Dermis blood vessel endothelial cell (primary cell): ENCODE data around the gene SERINC2. TPM values are rescaled to one million over a fixed set of nuclear protein-coding genes. Genes with fewer than 3 reads are reported as not detected.
"Not testable (repeated sequence)": the region's sequence is repeated elsewhere in the genome, so short reads cannot be mapped to it uniquely, and the experiment has no call there.

Experiments used
- DNase-seq: peaks from one replicate; pipeline ENCODE4 v3.0.0; 2010
- total RNA-seq: library from RNA; depleted of rRNA; stranded (reverse); fragments of >200 nt; gene quantifications from 2 replicates; pipeline ENCODE4 v1.2.3, GENCODE V29; 2014

The SERINC2 gene
- total RNA-seq, 1 donor from 2014 or later, result 4.8 TPM

DNA sequence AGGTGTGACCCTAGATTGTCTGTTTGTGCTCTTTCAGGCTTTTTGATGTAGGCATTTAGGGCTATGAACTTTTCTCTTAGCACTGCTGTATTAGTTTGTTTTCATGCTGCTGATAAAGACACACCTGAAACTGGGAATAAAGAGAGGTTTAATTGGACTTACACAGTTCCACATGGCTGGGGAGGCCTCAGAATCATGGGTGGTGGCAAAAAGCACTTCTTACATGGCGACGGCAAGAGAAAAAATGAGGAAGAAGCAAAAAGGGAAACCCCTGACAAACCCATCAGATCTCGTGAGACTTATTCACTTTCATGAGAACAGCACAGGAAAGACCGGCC, 59.3 kb downstream of the SERINC2 start:
- not testable (repeated sequence) for DNase-seq

DNA sequence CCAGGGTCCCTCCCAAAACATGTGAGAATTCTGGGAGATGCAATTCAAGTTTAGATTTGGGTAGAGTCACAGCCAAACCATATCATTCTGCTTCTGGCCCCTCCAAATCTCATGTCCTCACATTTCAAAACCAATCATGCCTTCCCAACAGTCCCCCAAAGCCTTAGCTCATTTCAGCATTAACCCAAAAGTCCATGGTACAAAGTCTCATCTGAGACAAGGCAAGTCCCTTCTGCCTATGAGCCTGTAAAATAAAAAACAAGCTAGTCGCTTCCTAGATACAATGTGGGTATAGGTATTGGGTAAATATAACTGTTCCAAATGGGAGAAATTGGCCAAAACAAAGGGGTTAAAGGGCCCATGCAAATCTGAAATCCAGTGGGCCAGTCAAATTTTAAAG, 59.7 kb downstream of the SERINC2 start:
- DNase-seq, result not testable (repeated sequence)

DNA sequence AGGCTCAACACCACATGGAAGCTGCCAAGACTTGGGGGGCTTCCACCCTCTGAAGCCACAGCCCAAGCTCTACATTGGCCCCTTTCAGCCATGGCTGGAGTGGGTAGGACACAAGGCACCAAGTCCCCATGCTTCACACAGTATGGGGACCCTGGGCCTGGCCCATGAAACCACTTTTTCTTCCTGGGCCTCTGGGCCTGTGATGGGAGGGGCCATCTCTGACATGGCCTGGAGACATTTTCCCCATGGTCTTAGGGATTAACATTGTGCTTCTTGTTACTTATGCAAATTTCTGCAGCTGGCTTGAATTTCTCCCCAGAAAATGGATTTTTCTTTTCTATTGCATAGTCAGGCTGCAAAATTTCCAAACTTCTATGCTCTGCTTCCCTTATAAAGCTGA, 60.5 kb downstream of the SERINC2 start:
- DNase-seq, result not testable (repeated sequence)

DNA sequence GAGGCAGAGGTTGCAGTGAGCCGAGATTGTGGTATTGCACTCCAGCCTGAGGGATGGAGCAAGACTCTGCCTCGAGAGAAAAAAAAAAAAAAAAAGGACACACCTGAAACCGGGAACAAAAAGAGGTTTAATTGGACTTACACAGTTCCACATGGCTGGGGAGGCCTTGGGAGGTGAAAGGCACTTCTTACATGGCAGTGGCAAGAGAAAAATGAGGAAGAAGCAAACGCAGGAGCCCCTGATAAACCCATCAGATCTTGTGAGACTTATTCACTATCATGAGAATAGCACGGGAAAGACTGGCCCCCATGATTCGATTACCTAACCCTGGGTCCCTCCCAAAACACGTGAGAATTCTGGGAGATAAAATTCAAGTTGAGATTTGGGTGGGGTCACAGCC, 61.6 kb downstream of the SERINC2 start:
- DNase-seq, result not testable (repeated sequence)

DNA sequence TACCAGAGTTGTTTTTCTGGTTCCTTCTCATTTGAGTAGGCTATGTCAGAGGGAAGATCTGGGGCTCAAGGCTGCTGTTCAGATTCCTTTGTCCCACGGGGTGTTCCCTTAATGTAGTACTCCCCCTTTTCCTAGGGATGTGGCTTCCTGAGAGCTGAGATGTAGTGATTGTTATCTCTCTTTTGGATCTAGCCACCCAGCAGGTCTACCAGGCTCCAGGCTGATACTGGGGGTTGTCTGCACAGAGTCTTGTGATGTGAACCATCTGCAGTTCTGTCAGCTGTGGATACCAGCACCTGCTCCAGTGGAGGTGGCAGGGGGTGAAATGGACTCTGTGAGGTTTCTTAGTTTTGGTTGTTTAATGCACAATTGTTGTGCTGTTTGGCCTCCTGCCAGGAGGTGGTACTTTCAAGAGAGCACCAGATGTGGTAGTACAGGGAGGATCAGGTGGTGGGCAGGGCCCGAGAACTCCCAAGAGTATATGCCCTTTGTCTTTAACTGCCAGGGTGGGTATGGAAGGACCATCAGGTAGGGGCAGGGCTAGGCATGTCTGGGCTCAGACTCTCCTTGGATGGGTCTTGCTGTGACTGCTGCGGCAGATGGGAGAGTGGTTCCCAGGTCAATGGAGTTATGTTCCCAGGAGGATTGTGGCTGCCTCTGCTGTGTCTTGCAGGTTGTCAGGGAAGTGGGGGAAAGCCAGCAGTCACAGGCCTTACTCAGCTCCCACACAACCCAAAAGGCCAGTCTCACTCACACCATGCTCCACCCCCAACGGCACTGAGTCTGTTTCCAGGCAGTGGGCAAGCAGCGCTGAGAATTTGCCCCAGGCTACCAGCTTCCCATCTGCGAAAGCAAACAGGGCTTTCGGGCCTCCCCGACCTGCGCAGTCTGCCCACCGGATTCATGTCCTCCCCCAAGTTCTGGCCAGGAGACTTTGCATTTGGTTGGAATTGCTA, 64.2 kb downstream of the SERINC2 start:
- DNase-seq, result peak; percentile 36

DNA sequence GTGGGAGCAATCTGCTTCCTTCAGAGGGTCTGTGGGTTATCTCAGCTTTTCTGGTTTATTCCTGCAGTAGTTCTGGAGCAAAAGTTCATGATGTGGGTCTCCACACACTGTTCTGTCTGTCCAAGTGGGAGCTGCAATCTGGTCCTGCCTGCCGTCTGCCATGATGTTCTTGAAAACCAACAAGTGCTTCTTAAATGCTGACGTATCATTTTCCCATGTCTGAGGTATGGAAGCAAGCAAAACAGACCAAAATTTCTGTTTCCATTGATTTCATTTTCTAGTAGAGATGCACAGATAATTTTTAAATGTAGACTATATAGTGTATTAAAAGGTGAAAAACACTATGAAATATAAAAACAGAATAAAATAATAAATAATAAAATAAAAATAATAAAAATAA, 65.2 kb downstream of the SERINC2 start:
- DNase-seq, result no peak

DNA sequence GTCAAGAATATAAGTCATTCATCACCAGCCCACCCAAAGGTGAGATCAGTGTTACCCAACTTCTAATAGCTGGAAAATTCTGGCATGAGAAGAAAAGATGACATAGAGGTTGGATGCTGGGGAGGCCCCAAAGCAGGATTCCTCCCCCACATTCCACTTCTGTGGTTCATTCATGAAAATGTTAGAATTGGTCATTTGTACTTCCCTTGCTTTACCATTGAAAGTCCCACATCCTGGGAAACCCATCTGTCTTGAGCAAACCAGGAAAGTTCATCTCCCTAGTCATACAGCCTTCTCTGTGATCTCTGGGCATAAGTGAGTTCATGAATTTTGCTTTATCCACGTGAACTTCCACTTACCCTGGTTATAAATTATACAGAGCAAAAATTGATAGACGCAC, 66.8 kb downstream of the SERINC2 start:
- no peak for DNase-seq

DNA sequence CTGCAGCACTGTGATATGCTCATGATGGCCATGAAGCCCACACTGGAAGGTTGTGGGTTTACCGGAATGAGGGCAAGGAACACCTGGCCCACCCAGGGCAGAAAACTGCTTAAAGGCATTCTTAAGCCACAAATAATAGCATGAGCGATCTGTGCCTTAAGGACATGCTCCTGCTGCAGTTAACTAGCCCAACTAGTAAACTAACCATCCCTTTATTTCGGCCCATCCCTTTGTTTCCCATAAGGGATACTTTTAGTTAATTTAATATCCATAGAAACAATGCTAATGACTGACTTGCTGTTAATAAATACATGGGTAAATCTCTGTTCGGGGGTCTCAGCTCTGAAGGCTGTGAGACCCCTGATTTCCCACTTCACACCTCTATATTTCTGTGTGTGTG, 67.4 kb downstream of the SERINC2 start:
- not testable (repeated sequence) for DNase-seq

DNA sequence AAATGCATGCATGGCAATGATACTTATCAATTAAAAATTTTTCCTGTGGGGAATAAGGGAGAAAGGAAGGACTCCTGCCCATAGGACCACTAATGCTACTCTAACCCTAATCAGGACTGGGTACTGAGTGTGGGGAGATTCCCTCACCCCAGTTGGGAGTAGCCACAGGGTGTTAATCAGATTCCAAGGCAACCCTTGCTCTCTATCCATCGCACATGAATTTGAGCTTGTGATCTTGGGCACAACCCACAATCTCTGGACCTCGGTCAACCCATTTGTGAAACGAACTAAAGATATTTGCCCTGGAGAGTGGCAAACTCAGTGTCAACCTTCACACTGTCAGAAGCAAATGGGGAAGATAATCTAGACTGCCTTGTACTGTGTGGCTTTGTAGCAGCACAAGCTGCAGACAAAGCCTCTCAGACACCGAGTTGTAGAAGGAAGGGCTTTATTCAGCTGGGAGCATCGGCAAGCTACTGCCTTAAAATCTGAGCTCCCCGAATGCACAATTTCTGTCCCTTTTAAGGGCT, 69.5 kb downstream of the SERINC2 start:
- DNase-seq, result no peak

DNA sequence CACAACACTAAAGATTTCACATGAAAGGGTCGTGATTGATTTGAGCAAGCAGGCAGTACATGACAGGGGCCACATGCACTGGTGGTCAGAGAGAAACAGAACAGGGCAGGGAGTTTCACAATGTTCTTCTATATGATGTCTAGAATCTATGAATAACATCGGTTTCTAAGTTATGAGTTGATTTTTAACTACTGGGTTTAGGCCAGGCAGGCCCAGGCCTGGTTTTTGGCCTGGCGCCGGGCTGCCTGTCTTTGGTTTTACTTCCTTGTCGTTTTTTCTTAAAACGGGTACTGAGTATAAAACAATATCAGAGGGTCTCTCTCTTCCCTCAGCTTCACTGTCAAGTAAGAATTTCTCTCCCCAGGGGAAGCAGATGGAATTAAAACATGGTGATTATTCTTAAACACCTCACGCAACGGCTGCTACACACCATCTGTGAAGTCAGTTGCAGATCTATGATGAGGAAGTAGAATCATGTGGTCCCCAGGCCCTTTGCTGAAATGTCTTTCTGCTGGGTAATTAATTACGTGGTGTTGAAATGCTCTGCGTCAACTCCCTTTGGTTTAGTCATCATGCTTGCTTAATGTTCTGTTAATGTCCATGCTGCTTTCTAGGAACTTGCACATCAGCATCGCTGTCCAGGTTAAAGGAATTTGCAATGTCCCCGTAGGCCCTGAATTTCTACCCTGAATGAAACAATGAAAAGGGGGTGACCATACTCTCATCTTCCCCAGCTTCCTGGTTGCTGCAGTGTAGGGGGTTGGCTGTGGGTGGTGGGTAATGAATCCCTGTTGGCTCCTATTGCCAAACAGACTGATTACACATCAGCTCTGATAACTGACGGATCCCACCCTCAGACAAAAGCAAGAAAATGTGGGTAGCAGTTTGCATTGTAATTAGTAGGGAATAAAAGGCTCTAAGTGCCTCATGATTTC, 70.3 kb downstream of the SERINC2 start:
- DNase-seq, result no peak

Other genes with a start within 250 kb of the SERINC2 start
- 0.70 TPM in 1 of 2 replicates, not detected in the other for gene NKAIN1, start 173.3 kb upstream of the SERINC2 start, total RNA-seq
- 116 and 131 TPM in 2 replicates for gene SNRNP40, start 116.4 kb upstream of the SERINC2 start, total RNA-seq
- 34.3 and 36.9 TPM in 2 replicates for gene ZCCHC17, start 116.2 kb upstream of the SERINC2 start, total RNA-seq
- gene FABP3, start 40.1 kb upstream of the SERINC2 start, total RNA-seq, result 0.51 and 1.1 TPM in 2 replicates
- 418 and 719 TPM in 2 replicates for gene TINAGL1, start 163.3 kb downstream of the SERINC2 start, total RNA-seq
- 1.2 and 4.6 TPM in 2 replicates for gene HCRTR1, start 204.5 kb downstream of the SERINC2 start, total RNA-seq
- gene PEF1, start 231.7 kb downstream of the SERINC2 start, total RNA-seq, result 145 and 159 TPM in 2 replicates